Activated CD4-positive, alpha-beta T cell treated with anti-CD3 and anti-CD28 coated beads, Interleukin-2, amount 50 U/mL, for 1 hour (primary cell): ENCODE results near the gene CD14.
"Not testable (repeated sequence)": the region's sequence is repeated elsewhere in the genome, so short reads cannot be mapped to it uniquely, and the experiment has no call there.

Experiments used
- DNase-seq: peaks from one replicate; pipeline ENCODE4 v3.0.0-alpha.2; 2020

CD14 gene

DNA sequence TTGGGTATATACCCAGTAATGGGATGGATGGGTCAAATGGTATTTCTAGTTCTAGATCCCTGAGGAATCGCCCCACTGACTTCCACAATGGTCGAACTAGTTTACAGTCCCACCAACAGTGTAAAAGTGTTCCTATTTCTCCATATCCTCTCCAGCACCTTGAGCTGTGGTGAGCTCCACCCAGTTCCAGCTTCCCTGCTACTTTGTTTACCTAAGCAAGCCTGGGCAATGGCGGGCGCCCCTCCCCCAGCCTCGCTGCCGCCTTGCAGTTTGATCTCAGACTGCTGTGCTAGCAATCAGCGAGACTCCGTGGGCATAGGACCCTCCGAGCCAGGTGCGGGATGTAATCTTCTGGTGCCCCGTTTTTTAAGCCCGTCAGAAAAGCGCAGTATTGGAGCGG is 39.9 kb downstream of the CD14 start:
- DNase-seq: not testable (repeated sequence)

DNA sequence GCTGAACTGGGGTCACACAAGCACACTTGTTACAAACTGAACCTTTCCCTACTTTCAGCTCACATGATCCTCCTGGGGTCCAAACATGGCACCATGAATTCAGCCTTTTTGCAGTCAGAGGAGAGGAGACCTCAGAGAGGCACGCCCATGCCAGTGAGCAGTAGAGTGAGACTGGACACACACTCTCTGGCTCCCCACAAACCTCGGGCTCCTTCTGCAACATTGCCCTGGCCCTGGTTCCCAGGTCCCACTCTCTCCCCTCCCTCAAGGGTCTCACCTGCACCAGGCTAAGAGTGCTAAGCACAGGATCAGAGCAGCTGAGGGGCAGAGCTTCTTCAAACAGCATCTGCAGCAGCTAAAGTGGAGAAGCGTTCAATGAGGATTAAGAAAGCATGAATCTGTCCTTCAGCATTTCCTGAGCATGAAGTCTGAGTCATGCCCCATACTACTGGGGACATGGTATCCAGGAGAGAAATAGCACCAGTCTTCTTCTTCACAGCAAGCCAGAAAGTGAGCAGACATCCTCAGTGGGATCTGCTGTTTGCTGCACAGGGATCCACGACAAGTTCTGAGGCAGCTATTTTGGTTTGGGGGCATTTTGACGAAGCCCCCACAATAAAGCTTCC is 41.1 kb downstream of the CD14 start:
- no peak for DNase-seq

DNA sequence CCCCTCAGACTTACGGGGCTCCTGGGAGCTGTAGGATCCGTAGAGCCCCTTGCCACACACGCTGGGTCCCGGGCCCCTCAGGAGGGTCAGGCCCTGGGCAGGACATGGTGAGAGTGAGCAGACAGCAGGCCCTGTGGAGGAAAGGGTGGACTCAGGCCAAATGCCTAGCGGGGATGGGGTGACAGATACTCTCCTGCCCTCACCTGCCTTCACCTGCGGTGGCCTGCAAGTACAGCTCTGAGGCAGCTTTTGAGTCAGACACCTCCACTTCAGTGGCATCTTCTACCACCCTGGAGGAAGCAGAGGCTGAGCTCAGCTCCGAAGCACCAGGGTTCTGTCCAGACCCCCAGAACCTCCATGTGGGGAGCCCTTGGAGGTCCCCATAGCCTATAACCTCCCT is 42.1 kb downstream of the CD14 start:
- DNase-seq: no peak

DNA sequence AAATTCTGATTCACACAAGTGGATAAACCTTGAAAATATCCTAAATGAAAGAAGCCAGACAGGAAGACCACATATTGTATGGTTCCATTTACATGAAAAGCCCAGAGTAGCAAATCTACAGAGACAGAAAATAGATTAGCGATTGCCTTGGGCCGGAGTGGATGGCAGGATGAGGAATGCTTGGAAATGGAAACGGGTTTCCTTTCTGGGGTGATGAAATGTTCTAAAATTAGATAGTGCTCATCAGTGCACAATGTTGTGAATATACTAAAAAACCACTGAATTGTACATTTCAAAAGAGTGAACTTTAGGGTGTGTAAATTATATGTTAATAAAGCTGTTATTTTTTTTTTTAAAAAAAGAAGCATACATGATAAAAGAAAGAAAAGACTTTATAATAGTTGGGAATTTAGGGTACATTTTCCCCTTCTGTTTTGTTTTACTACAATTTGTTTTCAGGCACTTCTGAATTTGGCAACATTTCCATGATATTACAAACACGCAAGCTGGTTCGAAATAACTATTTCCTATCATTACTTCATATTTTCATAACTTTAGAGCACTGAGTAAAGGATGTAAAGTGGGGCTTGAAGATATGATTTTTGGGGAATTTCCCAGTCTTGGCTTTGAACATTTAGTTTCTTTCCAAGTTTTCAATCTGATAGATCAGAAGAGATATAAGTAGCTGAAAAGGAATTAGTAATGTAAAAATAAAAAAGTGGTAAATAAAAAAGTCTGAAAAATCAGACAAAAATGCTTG is 44.5 kb downstream of the CD14 start:
- no peak for DNase-seq

DNA sequence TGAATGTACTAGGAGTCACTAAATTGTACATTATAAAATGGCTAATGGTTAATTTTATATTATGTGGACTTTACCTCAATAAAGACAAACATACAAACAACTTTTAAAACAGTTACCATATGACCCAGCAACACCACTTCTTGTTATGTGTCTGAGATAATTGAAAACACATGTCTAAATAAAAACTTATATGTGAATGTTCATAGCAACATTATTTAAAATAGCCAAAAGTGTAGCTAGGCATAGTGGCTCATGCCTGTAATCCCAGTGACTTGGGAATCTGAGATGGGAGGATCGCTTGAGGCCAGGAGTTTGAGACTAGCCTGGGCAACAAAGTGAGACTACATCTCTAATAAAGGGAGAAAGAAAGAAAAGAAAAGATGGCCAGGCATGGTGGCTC is 45.5 kb downstream of the CD14 start:
- no peak for DNase-seq
